Measurements from ENCODE around the gene TSPAN12.

The TSPAN12 gene

DNA sequence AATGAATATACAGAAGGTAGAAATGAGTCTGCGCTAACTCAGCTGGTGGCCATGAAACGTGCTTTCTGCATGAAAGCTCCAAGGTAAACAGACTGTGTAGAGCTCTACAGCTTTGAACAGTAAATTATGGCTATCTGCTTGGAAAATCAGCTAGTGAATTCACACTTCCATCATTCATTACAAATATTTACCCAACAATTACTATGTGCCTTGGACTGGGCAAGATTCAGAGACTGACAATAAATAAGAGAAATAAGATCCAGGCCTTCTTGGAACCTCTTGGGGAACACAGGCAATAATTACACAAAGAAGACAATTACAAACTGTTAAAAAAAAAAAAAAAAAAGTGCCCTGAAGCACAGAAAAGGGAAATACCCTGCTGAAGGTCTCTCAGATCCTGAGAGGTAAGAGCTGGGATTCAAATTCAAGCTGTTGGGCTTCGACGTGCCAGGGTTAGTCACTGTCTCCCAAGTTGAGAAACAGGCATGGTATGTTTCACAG lies 15.8 kb downstream of the TSPAN12 start:
- no peak for DNase-seq

- DNase-seq = no peak
Observed at GRCh38 chr7:120841608-120842007, 16.3 kb downstream of the TSPAN12 start.

DNA sequence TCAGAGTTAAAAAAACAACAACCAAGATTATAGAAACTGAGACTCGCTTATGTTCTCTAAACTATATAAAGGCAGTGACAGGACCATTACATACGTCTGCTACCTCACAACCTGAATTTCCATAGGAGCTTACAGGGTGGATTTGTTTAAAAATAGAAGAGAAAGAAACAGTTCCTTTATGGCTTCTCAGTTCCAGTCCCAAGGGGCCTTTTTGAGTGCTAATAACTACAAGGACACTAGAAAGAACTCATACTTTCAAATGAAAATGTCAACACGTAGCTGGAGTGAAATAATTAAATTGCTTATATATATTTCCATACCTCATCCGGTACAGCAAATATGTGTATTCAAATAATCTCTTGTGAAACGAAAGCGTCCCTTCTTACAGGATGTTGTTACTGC lies 19.7 kb downstream of the TSPAN12 start:
- no peak for DNase-seq

DNA sequence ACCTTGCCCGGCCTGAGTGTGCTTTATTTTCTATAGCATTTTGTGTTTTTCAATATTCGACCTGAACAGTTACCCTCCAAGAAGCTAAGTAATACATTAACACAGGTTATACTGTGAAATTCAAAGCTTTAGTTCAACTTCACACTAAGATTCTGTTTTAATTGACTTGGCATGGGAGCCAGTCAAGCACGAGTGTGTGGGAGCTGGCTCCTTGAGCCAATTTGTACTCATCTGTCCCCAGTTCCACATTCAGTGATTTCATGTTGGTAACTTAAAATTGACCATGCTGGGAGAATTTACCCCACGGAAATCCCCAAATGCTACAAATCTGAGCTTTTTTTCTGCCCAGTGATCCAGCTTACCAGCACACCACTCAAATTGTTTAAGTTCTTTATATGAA lies 20.3 kb downstream of the TSPAN12 start:
- no peak for DNase-seq

DNA sequence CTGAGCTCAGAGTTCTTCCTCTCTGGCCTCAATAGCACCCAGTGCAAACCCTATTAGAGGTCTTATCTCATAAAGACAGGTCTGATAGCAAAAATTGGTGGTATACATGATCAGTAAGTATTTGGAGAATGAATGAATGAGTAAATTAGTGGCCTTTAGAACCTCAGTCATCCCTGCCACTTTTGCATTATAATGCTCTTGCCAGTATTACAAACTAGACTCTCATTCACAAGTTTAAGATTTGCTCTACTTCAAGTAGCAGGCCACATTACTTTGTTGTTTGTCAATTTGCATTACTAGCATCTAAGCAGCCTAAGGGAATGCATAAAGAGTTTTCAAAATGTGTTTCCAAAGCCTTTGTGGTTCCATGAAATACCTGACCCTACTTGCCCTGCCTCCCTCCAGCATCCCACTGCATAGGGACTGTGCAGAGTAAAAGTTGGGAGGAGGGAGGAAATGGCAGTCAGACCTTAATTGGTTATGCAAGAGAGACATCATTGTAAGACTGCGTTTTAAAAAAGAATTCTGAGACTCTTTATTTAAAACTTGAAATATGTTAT lies 21.3 kb downstream of the TSPAN12 start:
- DNase-seq = no peak

GRCh38 chr7:120834726-120835125 lies 23.2 kb downstream of the TSPAN12 start:
- DNase-seq = no peak

- DNase-seq = no peak
Observed at GRCh38 chr7:120833546-120833945, 24.4 kb downstream of the TSPAN12 start.

DNA sequence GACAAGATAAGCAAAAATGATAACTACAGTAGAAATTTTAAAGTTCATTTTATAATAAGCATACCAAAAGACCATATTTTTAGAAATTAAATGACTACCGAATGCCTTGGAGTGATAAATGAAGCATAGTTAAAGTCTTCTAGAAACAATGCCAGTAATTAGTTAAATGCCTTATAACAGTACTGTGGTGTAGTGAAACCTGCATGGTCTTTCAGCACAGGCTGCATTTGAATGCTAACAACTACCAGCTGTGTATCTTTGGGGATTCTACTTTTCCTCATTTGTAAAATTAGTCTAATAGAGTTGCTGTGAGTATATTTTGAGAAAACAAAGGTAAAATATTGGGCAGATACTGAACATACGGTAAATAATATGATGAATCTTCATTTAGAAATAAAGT lies 25.1 kb downstream of the TSPAN12 start:
- DNase-seq = no peak

- DNase-seq = no peak
Observed at GRCh38 chr7:120831260-120831659, 26.7 kb downstream of the TSPAN12 start.

DNA sequence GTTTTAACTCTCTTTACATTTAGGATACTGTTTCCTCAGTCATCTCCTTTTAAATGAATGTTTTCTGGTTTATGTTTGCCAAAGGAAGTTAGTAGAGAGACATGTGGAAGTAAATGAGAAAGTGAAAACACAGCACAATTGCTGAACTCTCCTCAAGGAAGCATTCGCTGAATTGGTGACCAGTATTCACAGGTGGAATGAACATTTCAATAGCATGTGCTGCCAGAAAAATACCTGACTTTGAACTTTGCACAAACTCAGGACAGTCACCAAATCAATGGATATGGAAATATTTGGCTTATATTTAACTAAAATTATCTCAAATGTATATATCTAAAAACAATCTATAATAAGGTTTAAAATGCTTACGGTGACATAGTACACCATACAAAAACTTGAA lies 28.5 kb downstream of the TSPAN12 start:
- DNase-seq = no peak

- DNase-seq = no peak
Observed at GRCh38 chr7:120828528-120828927, 29.4 kb downstream of the TSPAN12 start.

DNA sequence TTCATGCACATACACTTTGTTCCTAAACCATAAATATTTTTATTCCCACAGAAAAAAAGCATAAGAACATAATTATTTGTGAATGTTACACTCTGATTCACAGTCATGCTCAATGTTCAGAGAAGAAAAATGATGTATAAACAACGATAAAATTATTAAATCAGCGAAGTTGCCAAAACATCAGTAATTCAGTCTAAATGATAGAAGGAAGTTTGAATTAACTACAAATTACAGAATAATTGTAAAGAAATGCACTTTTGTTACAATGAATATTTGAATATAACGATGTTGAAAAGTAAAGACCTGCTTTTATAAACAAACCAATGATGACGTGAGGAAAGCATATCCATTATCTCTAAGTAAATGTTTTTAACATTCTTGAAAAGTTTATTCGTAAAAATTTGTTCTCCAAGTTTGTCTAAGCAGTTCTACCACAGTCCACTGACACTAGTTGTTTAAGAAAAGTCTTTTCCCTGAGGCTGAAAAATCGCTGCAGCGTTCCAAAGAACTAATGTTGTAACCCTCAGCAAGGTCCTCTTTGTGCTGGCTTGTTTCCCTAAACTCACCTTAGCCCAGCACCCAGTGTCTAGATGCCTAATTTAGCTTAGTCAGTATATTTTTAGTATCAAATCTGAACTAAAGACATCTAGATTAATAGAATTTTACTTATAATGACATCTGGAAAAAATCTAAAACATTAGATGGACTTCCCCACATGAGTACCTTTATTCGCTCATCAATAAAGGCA lies 30.4 kb downstream of the TSPAN12 start:
- DNase-seq = no peak

DNA sequence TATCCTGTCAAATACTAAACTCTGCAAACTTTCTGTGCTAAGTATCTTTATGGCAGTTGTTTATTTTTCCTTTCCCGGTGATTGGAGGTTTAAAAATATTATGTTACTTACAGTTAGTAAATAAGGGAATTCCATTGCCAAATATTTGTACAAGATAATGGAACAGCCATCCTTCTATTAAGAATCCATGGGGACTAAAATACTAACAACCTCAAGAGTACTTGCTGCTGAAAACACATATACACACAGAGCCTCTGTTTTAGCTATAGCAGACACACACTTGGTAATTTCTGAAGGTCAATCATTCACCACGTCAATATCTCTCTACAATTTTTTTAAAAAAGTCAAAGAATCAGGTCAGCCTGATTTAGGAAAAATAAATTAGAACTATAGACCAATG lies 32.4 kb downstream of the TSPAN12 start:
- no peak for DNase-seq

DNA sequence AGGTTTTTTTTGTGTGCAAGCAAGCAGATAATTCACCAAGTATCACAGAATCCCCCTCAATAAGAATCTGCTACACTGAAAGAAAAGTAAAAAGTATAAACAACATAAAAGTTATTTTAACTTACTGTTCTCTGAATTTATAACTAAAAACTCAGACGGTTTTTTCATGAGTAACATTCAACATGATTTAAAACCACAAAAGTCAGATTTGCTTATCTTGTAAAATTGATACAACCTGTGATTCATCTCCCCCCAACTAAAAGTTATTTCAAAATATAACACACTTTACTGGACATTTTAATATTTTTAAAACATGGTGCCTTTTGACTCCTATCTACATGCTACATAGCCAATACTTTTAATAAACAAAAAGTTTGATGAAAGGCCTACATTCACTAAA lies 32.8 kb downstream of the TSPAN12 start:
- DNase-seq = no peak

DNA sequence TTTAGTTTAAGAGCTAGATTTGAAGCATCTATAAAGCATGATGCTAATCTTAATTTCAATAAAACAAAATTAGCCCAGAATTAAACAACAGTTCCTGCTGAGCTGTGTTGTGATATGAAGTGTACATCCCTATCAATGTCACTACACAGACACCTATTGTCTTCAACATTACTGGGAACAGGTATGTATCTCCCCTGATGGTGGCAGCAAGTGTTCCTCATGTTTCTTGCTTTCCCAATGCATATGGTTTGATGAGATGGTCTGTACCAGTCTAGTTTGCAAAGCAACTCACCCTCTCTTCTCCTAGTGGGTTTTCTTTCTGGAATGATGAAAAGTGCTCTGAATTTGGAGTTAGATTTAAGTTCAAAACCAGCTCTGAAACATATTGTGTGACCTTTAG lies 38.1 kb downstream of the TSPAN12 start:
- DNase-seq = no peak

GRCh38 chr7:120817851-120818250 lies 40.1 kb downstream of the TSPAN12 start:
- DNase-seq = no peak

GRCh38 chr7:120814253-120814939 lies 43.5 kb downstream of the TSPAN12 start:
- DNase-seq = no peak

DNA sequence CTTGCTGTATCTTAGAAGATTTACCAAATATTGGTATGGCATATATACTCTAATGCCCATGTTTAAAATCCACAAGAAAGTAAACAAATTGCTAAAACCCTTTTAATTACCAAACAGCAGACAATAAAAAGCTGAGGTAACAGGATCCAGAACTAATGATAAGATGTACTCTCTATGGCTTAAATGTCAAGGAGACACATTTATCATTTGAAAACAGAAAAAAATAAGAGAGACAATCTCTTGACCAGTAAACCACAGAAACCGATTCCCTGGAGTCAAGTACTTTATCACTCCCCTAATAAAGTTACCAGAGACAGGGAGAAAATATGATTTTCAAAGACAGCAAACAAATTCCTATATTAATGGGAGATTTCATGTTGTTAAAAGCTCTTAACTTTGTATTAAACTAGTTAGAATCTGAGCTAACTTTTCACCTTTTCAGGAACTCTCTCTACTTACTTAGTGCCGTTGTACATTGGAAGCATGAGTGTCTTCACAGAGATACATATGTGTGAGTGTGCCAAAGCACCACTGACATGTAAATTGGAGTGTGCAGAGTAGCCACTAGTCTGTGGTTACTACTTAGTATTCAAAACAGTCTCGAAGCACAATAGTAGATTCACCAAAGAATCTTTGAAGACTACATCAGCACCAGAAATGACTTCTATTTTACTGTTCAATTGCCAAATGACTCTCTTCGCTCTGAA lies 44.2 kb downstream of the TSPAN12 start:
- no peak for DNase-seq

DNA sequence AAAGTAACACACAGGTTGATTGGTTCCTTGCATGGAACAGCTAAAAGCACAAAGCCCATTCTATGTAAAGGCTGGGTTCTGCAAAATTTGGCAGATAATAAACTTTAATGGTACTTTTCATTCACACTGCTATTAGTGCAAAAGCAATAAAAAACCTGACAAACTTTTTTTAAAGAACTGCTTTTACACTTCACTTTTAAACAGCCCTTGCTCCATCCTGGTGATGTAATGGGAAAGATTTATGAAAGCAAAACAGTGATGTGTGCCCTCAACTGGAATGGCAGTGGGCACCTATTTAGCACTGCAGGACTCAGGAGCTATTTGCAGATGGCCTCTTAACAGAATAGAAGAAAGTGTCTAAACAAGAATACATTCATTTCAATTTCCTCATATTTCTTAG lies 44.9 kb downstream of the TSPAN12 start:
- DNase-seq = no peak

DNA sequence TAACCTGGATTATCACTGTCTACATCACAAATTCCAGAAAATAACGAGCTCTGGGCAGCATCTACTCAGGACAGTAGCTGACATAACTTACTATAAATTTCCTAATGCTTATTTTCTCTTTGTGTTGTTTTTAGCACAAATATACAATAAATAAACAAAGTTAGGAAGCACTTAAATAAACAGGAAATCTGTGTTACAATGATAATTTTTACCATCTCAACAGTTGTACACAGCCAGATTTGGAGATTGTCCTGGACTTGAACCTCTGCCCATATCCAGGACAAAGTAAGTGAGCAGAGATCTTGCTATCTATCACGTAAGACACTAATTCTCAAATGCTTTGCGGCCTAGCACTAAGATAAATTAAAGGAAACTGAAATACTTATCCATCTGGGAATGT lies 48.7 kb downstream of the TSPAN12 start:
- no peak for DNase-seq

DNA sequence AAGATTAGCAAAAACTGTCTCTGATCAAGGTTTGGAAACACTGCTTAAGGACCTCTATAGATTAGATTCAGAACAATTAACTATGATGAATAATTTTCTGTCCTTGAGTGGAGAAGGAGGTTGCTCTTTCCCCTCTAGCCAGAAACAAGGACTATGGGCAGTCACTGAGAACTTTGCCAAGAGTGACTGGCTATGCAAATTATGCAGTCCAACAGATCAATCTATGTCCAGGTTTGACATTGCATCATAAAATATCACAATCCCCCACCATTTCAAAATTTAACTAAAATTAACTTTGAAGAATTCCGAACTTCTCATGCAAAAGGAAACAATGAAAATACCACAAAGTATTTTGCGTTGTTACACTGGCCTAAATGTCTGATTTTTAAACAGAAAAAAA lies 50.6 kb downstream of the TSPAN12 start:
- DNase-seq = no peak

DNA sequence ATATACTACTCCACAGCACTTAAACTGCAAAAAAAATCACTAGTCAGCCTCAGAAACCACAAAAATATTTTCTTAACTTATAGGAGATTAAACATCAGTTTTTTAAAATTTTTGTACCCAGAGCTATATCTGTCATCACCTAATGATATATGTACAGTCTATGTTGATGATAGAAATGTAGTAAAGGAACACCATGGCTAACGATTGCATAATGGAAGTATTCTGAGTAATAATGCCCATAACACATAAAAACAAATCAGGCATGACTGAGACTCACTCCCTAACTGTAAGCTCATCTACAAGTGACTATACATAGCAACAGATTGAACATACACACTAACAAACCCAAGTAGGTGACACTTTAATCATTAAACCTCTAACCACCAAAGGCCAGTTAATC lies 51.3 kb downstream of the TSPAN12 start:
- DNase-seq = no peak

DNA sequence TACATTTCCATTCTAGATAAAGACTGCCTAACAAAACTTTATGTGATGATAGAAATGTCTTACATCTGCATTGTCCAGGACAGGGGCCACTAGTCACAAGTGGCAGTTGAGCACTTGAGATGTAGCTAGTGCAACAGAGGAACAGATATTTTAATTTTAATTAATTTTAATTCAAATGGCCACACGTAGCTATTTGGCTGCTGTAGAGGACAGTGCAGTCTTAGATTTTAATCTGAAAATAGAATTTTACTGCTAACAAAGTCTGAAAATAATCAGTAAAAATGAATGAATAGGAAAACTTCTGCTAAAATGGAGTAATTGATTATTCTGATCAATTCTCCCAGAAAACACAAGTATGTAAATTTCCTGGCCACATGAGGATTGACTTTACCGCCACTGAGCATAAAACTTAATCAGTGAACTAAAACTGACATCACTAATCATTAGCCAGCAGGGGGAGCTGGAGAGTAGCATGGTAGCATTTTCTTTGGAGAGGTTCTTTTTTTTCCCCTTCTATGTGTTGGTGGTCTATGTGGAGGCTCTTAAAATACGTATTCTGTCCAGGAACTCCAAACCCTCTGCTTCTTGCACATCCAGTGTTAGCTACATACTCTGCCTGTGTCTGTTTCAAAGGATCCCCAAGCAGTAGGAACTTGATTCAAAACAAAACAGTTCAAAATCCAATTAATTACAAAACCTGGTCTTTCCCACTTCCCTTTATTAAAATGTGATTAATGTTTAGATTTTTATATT lies 52.1 kb downstream of the TSPAN12 start:
- peak; percentile 27 to 51 for DNase-seq
